Testis (tissue), 2 donors: ENCODE measurements around the gene NR4A2.

Experiments
- POLR2A ChIP-seq: fragments of 450-650 bp; IDR thresholded peaks from one replicate; pipeline ENCODE4 v1.6.1; 2017; ENCODE audit warnings: antibody characterized with exemption, mild to moderate bottlenecking, moderate library complexity
- TF ChIP-seq, protein P1 (sequence below), 3 experiments: fragments of 450-650 bp in 2 of 3; fragments of 200-600 bp in 1 of 3; sonication (generic) in 1 of 3; IDR thresholded peaks; one replicate each; pipeline ENCODE4 v1.5.1; 2016 to 2019; ENCODE audit warnings: antibody characterized with exemption in 3 of 3, mild to moderate bottlenecking in 2 of 3, moderate library complexity in 1 of 3

DNA sequence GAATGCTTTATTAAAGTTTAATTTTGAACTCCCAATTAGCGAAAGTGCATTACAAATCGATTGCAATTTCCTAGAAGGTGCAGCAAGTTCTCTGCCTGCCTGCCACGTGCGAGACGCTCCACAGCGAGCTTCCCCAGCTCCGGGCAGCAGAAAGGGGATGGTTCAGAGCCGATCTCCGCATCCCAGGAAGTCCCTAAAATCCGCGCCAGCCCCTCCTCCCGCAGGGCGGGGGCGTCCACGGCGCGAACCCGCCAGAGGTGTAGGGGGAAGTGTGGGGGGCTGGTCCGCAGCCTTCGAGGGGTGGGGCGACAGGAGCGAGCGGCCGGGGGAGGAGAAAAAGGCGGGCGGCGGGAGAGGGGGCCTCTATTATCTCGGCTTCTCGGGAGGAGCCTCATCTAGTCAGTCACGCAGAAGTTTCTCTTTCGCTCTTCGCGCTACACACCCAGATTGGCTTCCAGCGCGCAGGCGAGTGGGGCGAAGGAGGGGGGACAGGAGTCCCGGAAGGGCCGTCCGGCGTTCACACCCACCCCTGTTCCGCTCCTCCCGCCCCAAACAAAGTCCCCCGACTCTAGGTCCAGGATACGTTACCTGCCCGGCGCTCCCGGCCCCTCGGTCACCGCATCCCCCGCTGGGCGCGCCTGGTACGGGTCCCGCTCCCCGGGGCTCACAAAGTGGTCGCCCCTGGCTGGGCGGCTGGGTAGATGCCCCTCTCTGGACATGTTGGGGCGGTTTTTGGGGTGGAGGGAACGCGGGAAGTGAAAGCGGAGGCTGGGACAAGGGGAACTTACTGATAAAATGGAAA lies 9.1 kb upstream of the NR4A2 start:
- TF ChIP-seq, protein P1, sequence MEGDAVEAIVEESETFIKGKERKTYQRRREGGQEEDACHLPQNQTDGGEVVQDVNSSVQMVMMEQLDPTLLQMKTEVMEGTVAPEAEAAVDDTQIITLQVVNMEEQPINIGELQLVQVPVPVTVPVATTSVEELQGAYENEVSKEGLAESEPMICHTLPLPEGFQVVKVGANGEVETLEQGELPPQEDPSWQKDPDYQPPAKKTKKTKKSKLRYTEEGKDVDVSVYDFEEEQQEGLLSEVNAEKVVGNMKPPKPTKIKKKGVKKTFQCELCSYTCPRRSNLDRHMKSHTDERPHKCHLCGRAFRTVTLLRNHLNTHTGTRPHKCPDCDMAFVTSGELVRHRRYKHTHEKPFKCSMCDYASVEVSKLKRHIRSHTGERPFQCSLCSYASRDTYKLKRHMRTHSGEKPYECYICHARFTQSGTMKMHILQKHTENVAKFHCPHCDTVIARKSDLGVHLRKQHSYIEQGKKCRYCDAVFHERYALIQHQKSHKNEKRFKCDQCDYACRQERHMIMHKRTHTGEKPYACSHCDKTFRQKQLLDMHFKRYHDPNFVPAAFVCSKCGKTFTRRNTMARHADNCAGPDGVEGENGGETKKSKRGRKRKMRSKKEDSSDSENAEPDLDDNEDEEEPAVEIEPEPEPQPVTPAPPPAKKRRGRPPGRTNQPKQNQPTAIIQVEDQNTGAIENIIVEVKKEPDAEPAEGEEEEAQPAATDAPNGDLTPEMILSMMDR (IDR thresholded peaks at IDR 0.05): peak in 1 of 3 experiments; percentile 12
- TF ChIP-seq POLR2A: peak; percentile 26
